WTC11 (cell line): Measurements from ENCODE around the gene GAB2. TPM values are rescaled to one million over a fixed set of nuclear protein-coding genes. Genes with fewer than 3 reads are reported as not detected.

Source experiments
- ATAC-seq: fragments of 200-7000 bp; cut with Tn5 transposase; 2 replicates; pipeline ENCODE4 v1.10.0; 2021; ENCODE audit warnings: mild to moderate bottlenecking, moderate library complexity
- CTCF ChIA-PET: fragments of 300-600 bp; sonication (Branson Sonifier 250); formaldehyde crosslinking; loops from one replicate; lab custom pipeline; 2021; ENCODE audit warnings: antibody characterized with exemption; lab: Charles Lee
- POLR2A ChIA-PET: fragments of 350-600 bp; sonication (Branson Sonifier 250); formaldehyde crosslinking; loops from one replicate; lab custom pipeline; 2021; ENCODE audit warnings: antibody characterized with exemption; lab: Charles Lee
- DNase-seq: peaks from one replicate; pipeline ENCODE4 v3.0.0; 2021; ENCODE audit warnings: low spot score
- H3K27ac Mint-ChIP-seq: 2 replicates; pipeline ENCODE4 v1.8.0; 2021; ENCODE audit warnings: mixed read lengths
- H3K27me3 Mint-ChIP-seq: 2 replicates; pipeline ENCODE4 v1.8.0; 2021; ENCODE audit warnings: low read depth, mild to moderate bottlenecking, moderate library complexity, mixed read lengths
- H3K36me3 Mint-ChIP-seq: 2 replicates; pipeline ENCODE4 v1.8.0; 2021; ENCODE audit warnings: mixed read lengths
- H3K4me1 Mint-ChIP-seq: 2 replicates; pipeline ENCODE4 v1.8.0; 2022; ENCODE audit warnings: mixed read lengths
- H3K4me3 Mint-ChIP-seq: 2 replicates; pipeline ENCODE4 v1.8.0; 2021; ENCODE audit warnings: mild to moderate bottlenecking, moderate library complexity, mixed read lengths
- H3K9me3 Mint-ChIP-seq: 2 replicates; pipeline ENCODE4 v1.8.0; 2021; ENCODE audit warnings: mixed read lengths
- ESRRA ChIP-seq: sonication (generic); formaldehyde crosslinking; IDR thresholded peaks from 2 replicates; pipeline ENCODE4 v1.8.1; 2022; ENCODE audit warnings: mild to moderate bottlenecking, missing genetic modification reagents, borderline replicate concordance
- NR3C1 ChIP-seq: sonication (generic); formaldehyde crosslinking; conservative IDR thresholded peaks from 2 replicates; pipeline ENCODE4 v1.8.1; 2023; ENCODE audit warnings: low read depth, mild to moderate bottlenecking, missing genetic modification reagents
- OVOL2 ChIP-seq: fragments of 250-450 bp; sonication (Bioruptor Pico); IDR thresholded peaks from 2 replicates; pipeline ENCODE4 v1.9.0; 2021; ENCODE audit warnings: mild to moderate bottlenecking, borderline replicate concordance
- SMAD4 ChIP-seq: sonication (generic); formaldehyde crosslinking; IDR thresholded peaks from 2 replicates; pipeline ENCODE4 v1.8.0; 2022; ENCODE audit warnings: mild to moderate bottlenecking, missing genetic modification reagents
- SP1 ChIP-seq: sonication (generic); formaldehyde crosslinking; conservative IDR thresholded peaks from 2 replicates; pipeline ENCODE4 v1.8.1; 2022; ENCODE audit warnings: missing genetic modification reagents
- TEAD1 ChIP-seq: sonication (generic); formaldehyde crosslinking; IDR thresholded peaks from 2 replicates; pipeline ENCODE4 v1.8.0; 2022; ENCODE audit warnings: mild to moderate bottlenecking, missing genetic modification reagents
- TEAD4 ChIP-seq: sonication (generic); formaldehyde crosslinking; IDR thresholded peaks from 2 replicates; pipeline ENCODE4 v1.8.0; 2022; ENCODE audit warnings: mild to moderate bottlenecking, missing genetic modification reagents
- ZBTB21 ChIP-seq: sonication (generic); formaldehyde crosslinking; IDR thresholded peaks from 2 replicates; pipeline ENCODE4 v1.8.1; 2023; ENCODE audit warnings: mild to moderate bottlenecking, missing genetic modification reagents, borderline replicate concordance
- ZNF232 ChIP-seq: sonication (generic); formaldehyde crosslinking; IDR thresholded peaks from 2 replicates; pipeline ENCODE4 v1.8.0; 2022; ENCODE audit warnings: mild to moderate bottlenecking, missing genetic modification reagents
- ZNF396 ChIP-seq: fragments of 250-450 bp; sonication (Bioruptor Pico); IDR thresholded peaks from 2 replicates; pipeline ENCODE4 v1.8.0; 2021; ENCODE audit warnings: mild to moderate bottlenecking, moderate library complexity, borderline replicate concordance
- ZNF416 ChIP-seq: fragments of 250-450 bp; sonication (Bioruptor Pico); IDR thresholded peaks from 2 replicates; pipeline ENCODE4 v1.9.0; 2021; ENCODE audit warnings: mild to moderate bottlenecking, inconsistent platforms
- total RNA-seq: library from RNA; stranded (reverse); gene quantifications from 3 replicates; pipeline ENCODE4 v1.2.3, GENCODE V29; 2021
- TF ChIP-seq, protein P1 (sequence below): sonication (generic); formaldehyde crosslinking; conservative IDR thresholded peaks from 2 replicates; pipeline ENCODE4 v1.8.1; 2023; ENCODE audit warnings: mild to moderate bottlenecking, low read depth, missing genetic modification reagents, moderate library complexity
- TF ChIP-seq, protein P2 (sequence below): sonication (generic); formaldehyde crosslinking; IDR thresholded peaks from 2 replicates; pipeline ENCODE4 v1.8.0; 2022; ENCODE audit warnings: mild to moderate bottlenecking, missing genetic modification reagents
- TF ChIP-seq, protein P3 (sequence below): sonication (generic); formaldehyde crosslinking; IDR thresholded peaks from 2 replicates; pipeline ENCODE4 v1.8.1; 2023; ENCODE audit warnings: mild to moderate bottlenecking, missing genetic modification reagents, borderline replicate concordance
- TF ChIP-seq, protein P4 (sequence below): sonication (generic); formaldehyde crosslinking; IDR thresholded peaks from 2 replicates; pipeline ENCODE4 v1.8.1; 2023; ENCODE audit warnings: mild to moderate bottlenecking, missing genetic modification reagents
- TF ChIP-seq, protein P5 (sequence below): sonication (generic); formaldehyde crosslinking; IDR thresholded peaks from 2 replicates; pipeline ENCODE4 v1.8.1; 2022; ENCODE audit warnings: low read depth, mild to moderate bottlenecking, moderate library complexity, missing genetic modification reagents, borderline replicate concordance
- TF ChIP-seq, protein P6 (sequence below): sonication (generic); formaldehyde crosslinking; IDR thresholded peaks from 2 replicates; pipeline ENCODE4 v1.8.0; 2022; ENCODE audit warnings: mild to moderate bottlenecking, missing genetic modification reagents
- TF ChIP-seq, protein P7 (sequence below): sonication (generic); formaldehyde crosslinking; IDR thresholded peaks from 2 replicates; pipeline ENCODE4 v1.8.1; 2022; ENCODE audit warnings: low read depth, missing genetic modification reagents, borderline replicate concordance
- TF ChIP-seq, protein P8 (sequence below): sonication (generic); formaldehyde crosslinking; IDR thresholded peaks from 2 replicates; pipeline ENCODE4 v1.8.1; 2022; ENCODE audit warnings: mild to moderate bottlenecking, moderate library complexity, missing genetic modification reagents

Gene GAB2
- total RNA-seq, 1 experiment from 2014 or later, result 10.6 TPM

DNA sequence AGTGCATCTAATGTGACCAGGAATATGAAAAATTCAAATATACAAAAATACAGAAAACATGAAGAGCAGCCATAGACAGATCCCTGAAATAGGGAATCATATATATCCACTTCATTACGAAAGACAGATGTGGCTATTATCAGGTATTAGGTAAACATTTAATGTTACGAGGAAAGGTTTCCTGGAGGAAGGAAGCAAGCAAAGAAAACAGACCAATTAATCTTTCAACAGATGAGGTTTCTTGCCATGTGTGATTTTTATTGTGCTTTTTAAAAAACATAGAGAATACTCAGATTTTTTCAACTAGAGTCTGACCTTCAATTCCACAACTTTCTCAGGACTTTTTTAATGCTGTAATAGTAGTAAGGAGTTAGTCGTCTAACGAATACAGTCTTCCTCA is 24.3 kb upstream of the GAB2 start:
- no peak overlapping the region for H3K27ac Mint-ChIP-seq
- no peak for ATAC-seq
- H3K9me3 Mint-ChIP-seq, result no peaks in the 10 kb centered on the region
- TF ChIP-seq TEAD4, result no peak
- no peak for TF ChIP-seq SP1 (CRISPR knock-in tag)
- TF ChIP-seq ESRRA (CRISPR knock-in tag), result no peak
- TF ChIP-seq, protein P1, sequence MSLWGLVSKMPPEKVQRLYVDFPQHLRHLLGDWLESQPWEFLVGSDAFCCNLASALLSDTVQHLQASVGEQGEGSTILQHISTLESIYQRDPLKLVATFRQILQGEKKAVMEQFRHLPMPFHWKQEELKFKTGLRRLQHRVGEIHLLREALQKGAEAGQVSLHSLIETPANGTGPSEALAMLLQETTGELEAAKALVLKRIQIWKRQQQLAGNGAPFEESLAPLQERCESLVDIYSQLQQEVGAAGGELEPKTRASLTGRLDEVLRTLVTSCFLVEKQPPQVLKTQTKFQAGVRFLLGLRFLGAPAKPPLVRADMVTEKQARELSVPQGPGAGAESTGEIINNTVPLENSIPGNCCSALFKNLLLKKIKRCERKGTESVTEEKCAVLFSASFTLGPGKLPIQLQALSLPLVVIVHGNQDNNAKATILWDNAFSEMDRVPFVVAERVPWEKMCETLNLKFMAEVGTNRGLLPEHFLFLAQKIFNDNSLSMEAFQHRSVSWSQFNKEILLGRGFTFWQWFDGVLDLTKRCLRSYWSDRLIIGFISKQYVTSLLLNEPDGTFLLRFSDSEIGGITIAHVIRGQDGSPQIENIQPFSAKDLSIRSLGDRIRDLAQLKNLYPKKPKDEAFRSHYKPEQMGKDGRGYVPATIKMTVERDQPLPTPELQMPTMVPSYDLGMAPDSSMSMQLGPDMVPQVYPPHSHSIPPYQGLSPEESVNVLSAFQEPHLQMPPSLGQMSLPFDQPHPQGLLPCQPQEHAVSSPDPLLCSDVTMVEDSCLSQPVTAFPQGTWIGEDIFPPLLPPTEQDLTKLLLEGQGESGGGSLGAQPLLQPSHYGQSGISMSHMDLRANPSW (CRISPR knock-in tag), result no peak
- TF ChIP-seq, protein P2, sequence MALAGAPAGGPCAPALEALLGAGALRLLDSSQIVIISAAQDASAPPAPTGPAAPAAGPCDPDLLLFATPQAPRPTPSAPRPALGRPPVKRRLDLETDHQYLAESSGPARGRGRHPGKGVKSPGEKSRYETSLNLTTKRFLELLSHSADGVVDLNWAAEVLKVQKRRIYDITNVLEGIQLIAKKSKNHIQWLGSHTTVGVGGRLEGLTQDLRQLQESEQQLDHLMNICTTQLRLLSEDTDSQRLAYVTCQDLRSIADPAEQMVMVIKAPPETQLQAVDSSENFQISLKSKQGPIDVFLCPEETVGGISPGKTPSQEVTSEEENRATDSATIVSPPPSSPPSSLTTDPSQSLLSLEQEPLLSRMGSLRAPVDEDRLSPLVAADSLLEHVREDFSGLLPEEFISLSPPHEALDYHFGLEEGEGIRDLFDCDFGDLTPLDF (CRISPR knock-in tag), result no peak
- no peak for TF ChIP-seq ZNF396
- TF ChIP-seq TEAD1 (CRISPR knock-in tag), result no peak
- TF ChIP-seq, all 79 proteins: peak for 0
- DNase-seq, result no peak
- no peaks in the 10 kb centered on the region for H3K4me1 Mint-ChIP-seq
- no peaks in the 10 kb centered on the region for H3K27me3 Mint-ChIP-seq
- no peak overlapping the region for H3K4me3 Mint-ChIP-seq
- ChIA-PET POLR2A (no interaction called here), CTCF (no interaction called here)
- peaks cover 17% of the 10 kb centered on the region for H3K36me3 Mint-ChIP-seq

DNA sequence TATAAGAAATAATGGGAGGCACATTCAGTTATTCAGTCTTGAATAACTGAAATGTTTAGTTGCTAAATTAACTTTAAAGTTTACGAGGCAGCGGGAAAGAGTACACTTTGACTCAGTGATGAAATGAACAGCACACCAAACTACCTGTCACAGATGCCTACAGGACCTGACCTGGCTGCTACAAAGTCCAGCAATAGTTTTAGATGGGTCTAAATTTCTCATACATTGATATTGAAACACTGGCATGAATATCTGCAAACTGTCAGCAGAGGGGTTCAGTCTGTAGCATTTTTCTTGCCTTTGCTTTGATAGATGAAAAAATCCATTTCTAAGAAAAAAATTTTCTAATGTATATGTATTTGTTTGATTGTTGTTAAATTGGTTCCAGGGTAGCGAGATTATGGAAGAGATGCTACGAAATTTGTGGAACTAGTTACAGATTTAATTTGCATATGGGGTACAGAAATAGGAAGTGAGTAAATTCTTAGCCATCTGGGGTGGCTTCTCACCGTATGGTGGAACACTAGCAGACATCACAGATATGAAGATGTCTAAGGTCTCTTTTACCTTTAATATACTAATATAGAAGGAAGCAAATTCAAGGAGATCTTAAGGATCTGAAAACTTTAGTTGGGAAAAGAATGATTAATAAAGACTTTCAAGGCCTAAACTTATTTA is 20.8 kb upstream of the GAB2 start:
- POLR2A ChIA-PET, result no interaction called here
- Mint-ChIP-seq H3K4me1 (no peaks in the 10 kb centered on the region), H3K4me3 (no peak overlapping the region), H3K36me3 (peaks cover 13% of the 10 kb centered on the region), H3K27me3 (no peaks in the 10 kb centered on the region), H3K9me3 (no peaks in the 10 kb centered on the region), H3K27ac (no peak overlapping the region)
- DNase-seq, result no peak
- CTCF ChIA-PET, result no interaction called here
- ATAC-seq, result no peak
- TF ChIP-seq, protein P3, sequence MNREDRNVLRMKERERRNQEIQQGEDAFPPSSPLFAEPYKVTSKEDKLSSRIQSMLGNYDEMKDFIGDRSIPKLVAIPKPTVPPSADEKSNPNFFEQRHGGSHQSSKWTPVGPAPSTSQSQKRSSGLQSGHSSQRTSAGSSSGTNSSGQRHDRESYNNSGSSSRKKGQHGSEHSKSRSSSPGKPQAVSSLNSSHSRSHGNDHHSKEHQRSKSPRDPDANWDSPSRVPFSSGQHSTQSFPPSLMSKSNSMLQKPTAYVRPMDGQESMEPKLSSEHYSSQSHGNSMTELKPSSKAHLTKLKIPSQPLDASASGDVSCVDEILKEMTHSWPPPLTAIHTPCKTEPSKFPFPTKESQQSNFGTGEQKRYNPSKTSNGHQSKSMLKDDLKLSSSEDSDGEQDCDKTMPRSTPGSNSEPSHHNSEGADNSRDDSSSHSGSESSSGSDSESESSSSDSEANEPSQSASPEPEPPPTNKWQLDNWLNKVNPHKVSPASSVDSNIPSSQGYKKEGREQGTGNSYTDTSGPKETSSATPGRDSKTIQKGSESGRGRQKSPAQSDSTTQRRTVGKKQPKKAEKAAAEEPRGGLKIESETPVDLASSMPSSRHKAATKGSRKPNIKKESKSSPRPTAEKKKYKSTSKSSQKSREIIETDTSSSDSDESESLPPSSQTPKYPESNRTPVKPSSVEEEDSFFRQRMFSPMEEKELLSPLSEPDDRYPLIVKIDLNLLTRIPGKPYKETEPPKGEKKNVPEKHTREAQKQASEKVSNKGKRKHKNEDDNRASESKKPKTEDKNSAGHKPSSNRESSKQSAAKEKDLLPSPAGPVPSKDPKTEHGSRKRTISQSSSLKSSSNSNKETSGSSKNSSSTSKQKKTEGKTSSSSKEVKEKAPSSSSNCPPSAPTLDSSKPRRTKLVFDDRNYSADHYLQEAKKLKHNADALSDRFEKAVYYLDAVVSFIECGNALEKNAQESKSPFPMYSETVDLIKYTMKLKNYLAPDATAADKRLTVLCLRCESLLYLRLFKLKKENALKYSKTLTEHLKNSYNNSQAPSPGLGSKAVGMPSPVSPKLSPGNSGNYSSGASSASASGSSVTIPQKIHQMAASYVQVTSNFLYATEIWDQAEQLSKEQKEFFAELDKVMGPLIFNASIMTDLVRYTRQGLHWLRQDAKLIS (CRISPR knock-in tag), result no peak
- TF ChIP-seq OVOL2 (CRISPR knock-in tag) (no peak), SMAD4 (CRISPR knock-in tag) (no peak), ZNF416 (no peak), NR3C1 (CRISPR knock-in tag) (no peak), ZBTB21 (CRISPR knock-in tag) (no peak), ZNF232 (CRISPR knock-in tag) (no peak), ESRRA (CRISPR knock-in tag) (no peak)
- TF ChIP-seq, protein P4, sequence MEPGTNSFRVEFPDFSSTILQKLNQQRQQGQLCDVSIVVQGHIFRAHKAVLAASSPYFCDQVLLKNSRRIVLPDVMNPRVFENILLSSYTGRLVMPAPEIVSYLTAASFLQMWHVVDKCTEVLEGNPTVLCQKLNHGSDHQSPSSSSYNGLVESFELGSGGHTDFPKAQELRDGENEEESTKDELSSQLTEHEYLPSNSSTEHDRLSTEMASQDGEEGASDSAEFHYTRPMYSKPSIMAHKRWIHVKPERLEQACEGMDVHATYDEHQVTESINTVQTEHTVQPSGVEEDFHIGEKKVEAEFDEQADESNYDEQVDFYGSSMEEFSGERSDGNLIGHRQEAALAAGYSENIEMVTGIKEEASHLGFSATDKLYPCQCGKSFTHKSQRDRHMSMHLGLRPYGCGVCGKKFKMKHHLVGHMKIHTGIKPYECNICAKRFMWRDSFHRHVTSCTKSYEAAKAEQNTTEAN (CRISPR knock-in tag), result no peak
- TF ChIP-seq, protein P5, sequence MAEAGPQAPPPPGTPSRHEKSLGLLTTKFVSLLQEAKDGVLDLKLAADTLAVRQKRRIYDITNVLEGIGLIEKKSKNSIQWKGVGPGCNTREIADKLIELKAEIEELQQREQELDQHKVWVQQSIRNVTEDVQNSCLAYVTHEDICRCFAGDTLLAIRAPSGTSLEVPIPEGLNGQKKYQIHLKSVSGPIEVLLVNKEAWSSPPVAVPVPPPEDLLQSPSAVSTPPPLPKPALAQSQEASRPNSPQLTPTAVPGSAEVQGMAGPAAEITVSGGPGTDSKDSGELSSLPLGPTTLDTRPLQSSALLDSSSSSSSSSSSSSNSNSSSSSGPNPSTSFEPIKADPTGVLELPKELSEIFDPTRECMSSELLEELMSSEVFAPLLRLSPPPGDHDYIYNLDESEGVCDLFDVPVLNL, result no peak
- TF ChIP-seq, protein P6, sequence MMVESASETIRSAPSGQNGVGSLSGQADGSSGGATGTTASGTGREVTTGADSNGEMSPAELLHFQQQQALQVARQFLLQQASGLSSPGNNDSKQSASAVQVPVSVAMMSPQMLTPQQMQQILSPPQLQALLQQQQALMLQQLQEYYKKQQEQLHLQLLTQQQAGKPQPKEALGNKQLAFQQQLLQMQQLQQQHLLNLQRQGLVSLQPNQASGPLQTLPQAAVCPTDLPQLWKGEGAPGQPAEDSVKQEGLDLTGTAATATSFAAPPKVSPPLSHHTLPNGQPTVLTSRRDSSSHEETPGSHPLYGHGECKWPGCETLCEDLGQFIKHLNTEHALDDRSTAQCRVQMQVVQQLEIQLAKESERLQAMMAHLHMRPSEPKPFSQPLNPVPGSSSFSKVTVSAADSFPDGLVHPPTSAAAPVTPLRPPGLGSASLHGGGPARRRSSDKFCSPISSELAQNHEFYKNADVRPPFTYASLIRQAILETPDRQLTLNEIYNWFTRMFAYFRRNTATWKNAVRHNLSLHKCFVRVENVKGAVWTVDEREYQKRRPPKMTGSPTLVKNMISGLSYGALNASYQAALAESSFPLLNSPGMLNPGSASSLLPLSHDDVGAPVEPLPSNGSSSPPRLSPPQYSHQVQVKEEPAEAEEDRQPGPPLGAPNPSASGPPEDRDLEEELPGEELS (CRISPR knock-in tag), result no peak
- TF ChIP-seq, protein P7, sequence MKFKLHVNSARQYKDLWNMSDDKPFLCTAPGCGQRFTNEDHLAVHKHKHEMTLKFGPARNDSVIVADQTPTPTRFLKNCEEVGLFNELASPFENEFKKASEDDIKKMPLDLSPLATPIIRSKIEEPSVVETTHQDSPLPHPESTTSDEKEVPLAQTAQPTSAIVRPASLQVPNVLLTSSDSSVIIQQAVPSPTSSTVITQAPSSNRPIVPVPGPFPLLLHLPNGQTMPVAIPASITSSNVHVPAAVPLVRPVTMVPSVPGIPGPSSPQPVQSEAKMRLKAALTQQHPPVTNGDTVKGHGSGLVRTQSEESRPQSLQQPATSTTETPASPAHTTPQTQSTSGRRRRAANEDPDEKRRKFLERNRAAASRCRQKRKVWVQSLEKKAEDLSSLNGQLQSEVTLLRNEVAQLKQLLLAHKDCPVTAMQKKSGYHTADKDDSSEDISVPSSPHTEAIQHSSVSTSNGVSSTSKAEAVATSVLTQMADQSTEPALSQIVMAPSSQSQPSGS (CRISPR knock-in tag), result no peak
- TF ChIP-seq, protein P8, sequence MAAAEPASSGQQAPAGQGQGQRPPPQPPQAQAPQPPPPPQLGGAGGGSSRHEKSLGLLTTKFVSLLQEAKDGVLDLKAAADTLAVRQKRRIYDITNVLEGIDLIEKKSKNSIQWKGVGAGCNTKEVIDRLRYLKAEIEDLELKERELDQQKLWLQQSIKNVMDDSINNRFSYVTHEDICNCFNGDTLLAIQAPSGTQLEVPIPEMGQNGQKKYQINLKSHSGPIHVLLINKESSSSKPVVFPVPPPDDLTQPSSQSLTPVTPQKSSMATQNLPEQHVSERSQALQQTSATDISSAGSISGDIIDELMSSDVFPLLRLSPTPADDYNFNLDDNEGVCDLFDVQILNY (CRISPR knock-in tag), result no peak
